MCF 10A (cell line): ENCODE results near the gene SAP30. TPM values are rescaled to one million over a fixed set of nuclear protein-coding genes. Genes with fewer than 3 reads are reported as not detected.
A peak's percentile ranks its signal among the peaks of the same experiment; 100 is the strongest.

Experiments used
- BruUV-seq: library from RNA; stranded (reverse); fragments of 400-500 nt; replicated peaks from 2 replicates; lab custom pipeline; 2021; lab: Mats Ljungman, UMichigan
- CTCF ChIA-PET: fragments of 300-600 bp; sonication (Branson Sonifier 250); formaldehyde crosslinking; extraction: SDS; loops from one replicate; lab custom pipeline; 2021; ENCODE audit warnings: antibody characterized with exemption, inconsistent platforms; lab: Yijun Ruan, JAX
- POLR2A ChIA-PET: fragments of 300-600, 350-650 bp; sonication (Branson Sonifier 250); formaldehyde crosslinking; extraction: SDS; loops from one replicate; lab custom pipeline; 2020; ENCODE audit warnings: antibody characterized with exemption, inconsistent platforms; lab: Yijun Ruan, JAX
- DNase-seq: peaks from one replicate; pipeline ENCODE4 v3.0.0-alpha.2; 2018; ENCODE audit not compliant: unreplicated experiment
- H3K27ac Mint-ChIP-seq: one replicate; pipeline ENCODE4 v1.8.0; 2022; ENCODE audit warnings: mild to moderate bottlenecking, low read depth, mixed read lengths; ENCODE audit not compliant: unreplicated experiment
- H3K27me3 Mint-ChIP-seq: one replicate; pipeline ENCODE4 v1.8.0; 2022; ENCODE audit warnings: mixed read lengths; ENCODE audit not compliant: insufficient read depth, unreplicated experiment
- H3K36me3 Mint-ChIP-seq: one replicate; pipeline ENCODE4 v1.8.0; 2022; ENCODE audit warnings: mild to moderate bottlenecking, moderate library complexity, mixed read lengths; ENCODE audit not compliant: insufficient read depth, unreplicated experiment
- H3K4me1 Mint-ChIP-seq: one replicate; pipeline ENCODE4 v1.8.0; 2022; ENCODE audit warnings: mixed read lengths; ENCODE audit not compliant: insufficient read depth, unreplicated experiment
- H3K4me3 Mint-ChIP-seq: one replicate; pipeline ENCODE4 v1.8.0; 2022; ENCODE audit warnings: mild to moderate bottlenecking, moderate library complexity, mixed read lengths; ENCODE audit not compliant: unreplicated experiment
- H3K9me3 Mint-ChIP-seq: one replicate; pipeline ENCODE4 v1.8.0; 2022; ENCODE audit warnings: mixed read lengths; ENCODE audit not compliant: unreplicated experiment
- CTCF ChIP-seq: fragments of 200-600 bp; IDR thresholded peaks from one replicate; pipeline ENCODE4 v1.8.0; 2022; ENCODE audit warnings: antibody characterized with exemption, mild to moderate bottlenecking; ENCODE audit not compliant: unreplicated experiment
- intact Hi-C: fragments of 100-400 bp; cut with micrococcal nuclease; formaldehyde crosslinking; loops from 2 replicates; pipeline ENCODE4 v1.14.1; 2022
- total RNA-seq: library from RNA; stranded (reverse); gene quantifications from 2 replicates; pipeline ENCODE4 v1.2.3, GENCODE V29; 2022

The SAP30 gene
- total RNA-seq, 1 experiment from 2014 or later: 30.6 TPM

- Mint-ChIP-seq H3K27ac (peak overlapping the region; percentile 16), H3K27me3 (no peaks in the 10 kb centered on the region), H3K4me3 (no peak overlapping the region), H3K9me3 (no peaks in the 10 kb centered on the region), H3K4me1 (peaks cover 14% of the 10 kb centered on the region), H3K36me3 (peaks cover 6% of the 10 kb centered on the region)
- intact Hi-C loops: no loop called here
- no TSS peak for BruUV-seq
- DNase-seq: no peak
- ChIA-PET CTCF (interaction anchor here (0.9 kb wide), 1 partner anchor 51 kb away, joined by 3 read pairs; no protein-coding TSS in a partner anchor), POLR2A (interaction anchor here (0.7 to 13.1 kb wide), 3 partner anchors 30 to 114 kb away, joined by 3 to 824 read pairs (median 4); partner anchors contain the start of gene HMGB2)
- TF ChIP-seq CTCF: no peak
Observed at GRCh38 chr4:173365359-173365996, 5.3 kb upstream of the SAP30 start.

GRCh38 chr4:173367285-173367684 lies 3.5 kb upstream of the SAP30 start:
- peaks cover 14% of the 10 kb centered on the region for H3K4me1 Mint-ChIP-seq
- no peaks in the 10 kb centered on the region for H3K27me3 Mint-ChIP-seq
- no peaks in the 10 kb centered on the region for H3K9me3 Mint-ChIP-seq
- TF ChIP-seq CTCF: no peak
- H3K4me3 Mint-ChIP-seq: peak overlapping the region; percentile 96
- BruUV-seq: no TSS peak
- CTCF ChIA-PET: interaction anchor here (1.1 to 6.5 kb wide), 2 partner anchors 10 to 34 kb away, joined by 4 to 63 read pairs; partner anchors contain the start of gene HMGB2
- POLR2A ChIA-PET: interaction anchor here (1.1 to 13.1 kb wide), 6 partner anchors 11 to 917 kb away, joined by 5 to 824 read pairs (median 16); partner anchors contain the start of genes CEP44, FBXO8 and HMGB2
- intact Hi-C loops: no loop called here
- peak; percentile 47 for DNase-seq
- peak overlapping the region; percentile 71 for H3K27ac Mint-ChIP-seq
- peaks cover 12% of the 10 kb centered on the region for H3K36me3 Mint-ChIP-seq

- intact Hi-C loops: no loop called here
- Mint-ChIP-seq H3K27me3 (no peaks in the 10 kb centered on the region), H3K4me3 (peak overlapping the region; percentile 96), H3K27ac (peak overlapping the region; percentile 96), H3K9me3 (no peaks in the 10 kb centered on the region), H3K4me1 (peaks cover 14% of the 10 kb centered on the region), H3K36me3 (peaks cover 7% of the 10 kb centered on the region)
- no TSS peak for BruUV-seq
- POLR2A ChIA-PET: interaction anchor here (1.1 to 13.1 kb wide), 7 partner anchors 10 to 916 kb away, joined by 5 to 824 read pairs (median 7); partner anchors contain the start of genes CEP44, FBXO8 and HMGB2
- CTCF ChIA-PET: interaction anchor here (1.1 to 6.5 kb wide), 2 partner anchors 10 to 35 kb away, joined by 4 to 63 read pairs; partner anchors contain the start of gene HMGB2
- no peak for TF ChIP-seq CTCF
- peak; percentile 57 for DNase-seq
Observed at GRCh38 chr4:173367946-173368345, 2.8 kb upstream of the SAP30 start.

- CTCF ChIA-PET: interaction anchor here (0.7 to 6.5 kb wide), 6 partner anchors 37 to 357 kb away, joined by 3 to 63 read pairs (median 6); partner anchors contain the start of gene HMGB2
- H3K9me3 Mint-ChIP-seq: no peaks in the 10 kb centered on the region
Observed at GRCh38 chr4:173370130-173370476, 651 bp upstream of the SAP30 start.

More at GRCh38 chr4:173370130-173370476, 651 bp upstream of the SAP30 start:
- BruUV-seq: no TSS peak
- POLR2A ChIA-PET: interaction anchor here (0.7 to 13.1 kb wide), 20 partner anchors 8 to 912 kb away, joined by 3 to 824 read pairs (median 6); partner anchors contain the start of genes GALNT7 and HMGB2
- H3K27ac Mint-ChIP-seq: peak overlapping the region; percentile 96
- H3K36me3 Mint-ChIP-seq: peaks cover 12% of the 10 kb centered on the region
- DNase-seq: no peak
- peak overlapping the region; percentile 96 for H3K4me3 Mint-ChIP-seq
- intact Hi-C loops: no loop called here
- H3K4me1 Mint-ChIP-seq: peaks cover 20% of the 10 kb centered on the region
- no peaks in the 10 kb centered on the region for H3K27me3 Mint-ChIP-seq
- no peak for TF ChIP-seq CTCF
